ENCODE data around the gene NAA35. TPM values are rescaled to one million over a fixed set of nuclear protein-coding genes. Genes with fewer than 3 reads are reported as not detected.
A peak's percentile ranks its signal among the peaks of the same experiment; 100 is the strongest.

NAA35 gene
- total RNA-seq, 1 experiment from 2014 or later: 21.3 TPM

DNA sequence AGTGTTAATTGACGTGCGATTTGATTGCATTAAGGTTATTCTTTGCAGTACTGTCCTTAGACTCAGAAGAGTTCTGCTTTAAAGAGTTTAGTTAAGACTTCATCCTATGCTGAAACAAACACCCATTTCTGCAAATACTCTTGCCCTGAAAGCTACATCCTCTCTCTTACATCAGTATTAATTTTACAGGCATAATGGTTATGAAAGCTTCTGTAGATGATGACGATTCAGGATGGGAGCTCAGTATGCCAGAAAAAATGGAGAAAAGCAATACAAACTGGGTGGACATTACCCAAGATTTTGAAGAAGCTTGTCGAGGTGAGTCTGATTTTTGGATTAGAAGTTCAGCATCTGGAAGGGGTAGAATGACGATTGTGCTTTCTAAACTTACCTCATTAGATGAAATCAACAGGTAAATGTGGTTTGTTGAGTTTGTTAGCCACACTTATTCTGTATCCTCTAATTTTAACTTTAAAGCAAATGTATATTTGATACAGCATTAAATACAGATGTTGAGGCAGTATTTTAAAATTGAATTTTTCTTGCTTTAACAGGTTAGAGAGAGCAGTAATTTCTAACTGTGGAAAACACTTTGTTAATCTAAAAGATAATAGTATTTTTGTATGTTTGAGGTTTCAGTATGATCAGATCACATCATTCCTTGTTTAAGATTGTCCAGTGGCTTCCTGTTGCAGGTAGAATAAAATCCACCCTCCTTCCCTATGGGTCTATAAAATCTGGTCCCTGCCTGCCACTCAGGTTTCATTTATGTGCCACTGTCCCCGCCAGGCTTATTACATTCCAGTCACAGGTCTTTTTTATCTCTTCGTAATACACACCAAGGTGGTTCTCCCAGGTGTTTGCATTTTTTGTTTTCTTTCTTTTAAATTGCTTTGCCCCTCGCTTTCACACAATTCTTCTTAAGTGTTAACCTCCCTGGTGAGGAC is 1.3 kb downstream of the NAA35 start:
- H3K4me1 ChIP-seq (ENCODE audit: control insufficient read depth, insufficient read depth, low read length): peaks cover 8% of the 10 kb centered on the region; the same call in 1 of the 2 replicates
- peak overlapping the region; percentile 90 for H3K27ac ChIP-seq (ENCODE audit: low read length)
- TF ChIP-seq REST (IDR thresholded peaks at IDR 0.05; ENCODE audit: insufficient read depth in 1 of 2, low read depth in 2 of 2, low read length in 1 of 2) (no peak), SIN3A (IDR thresholded peaks at IDR 0.05; ENCODE audit: borderline replicate concordance, insufficient read depth, low read depth, low read length) (no peak), POLR2AphosphoS5 (IDR thresholded peaks at IDR 0.05; ENCODE audit: low read depth, low read length) (no peak), TCF7L2 (IDR thresholded peaks at IDR 0.05; ENCODE audit: low read depth, low read length) (no peak)
- TF ChIP-seq, protein P1, sequence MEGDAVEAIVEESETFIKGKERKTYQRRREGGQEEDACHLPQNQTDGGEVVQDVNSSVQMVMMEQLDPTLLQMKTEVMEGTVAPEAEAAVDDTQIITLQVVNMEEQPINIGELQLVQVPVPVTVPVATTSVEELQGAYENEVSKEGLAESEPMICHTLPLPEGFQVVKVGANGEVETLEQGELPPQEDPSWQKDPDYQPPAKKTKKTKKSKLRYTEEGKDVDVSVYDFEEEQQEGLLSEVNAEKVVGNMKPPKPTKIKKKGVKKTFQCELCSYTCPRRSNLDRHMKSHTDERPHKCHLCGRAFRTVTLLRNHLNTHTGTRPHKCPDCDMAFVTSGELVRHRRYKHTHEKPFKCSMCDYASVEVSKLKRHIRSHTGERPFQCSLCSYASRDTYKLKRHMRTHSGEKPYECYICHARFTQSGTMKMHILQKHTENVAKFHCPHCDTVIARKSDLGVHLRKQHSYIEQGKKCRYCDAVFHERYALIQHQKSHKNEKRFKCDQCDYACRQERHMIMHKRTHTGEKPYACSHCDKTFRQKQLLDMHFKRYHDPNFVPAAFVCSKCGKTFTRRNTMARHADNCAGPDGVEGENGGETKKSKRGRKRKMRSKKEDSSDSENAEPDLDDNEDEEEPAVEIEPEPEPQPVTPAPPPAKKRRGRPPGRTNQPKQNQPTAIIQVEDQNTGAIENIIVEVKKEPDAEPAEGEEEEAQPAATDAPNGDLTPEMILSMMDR (IDR thresholded peaks at IDR 0.05): no peak
- in situ Hi-C loops (cut with HindIII; ENCODE audit: low pct_unique_long_range_greater_than_20kb, low sequenced_read_pairs): no loop called here
- POLR2A ChIA-PET: no interaction called here
- ATAC-seq (no peak), DNase-seq (ENCODE audit: low read depth, low spot score) (no peak)
- CTCF ChIA-PET: no interaction called here
- H3K4me3 ChIP-seq (ENCODE audit: low read depth in 2 of 2, low read length in 2 of 2): peak overlapping the region; percentile 91 to 95
- no peaks in the 10 kb centered on the region for H3K27me3 ChIP-seq (ENCODE audit: control insufficient read depth, insufficient read depth, low read length)
- peaks cover 17% of the 10 kb centered on the region for H3K36me3 ChIP-seq (ENCODE audit: control insufficient read depth, insufficient read depth, low read length)
- intact Hi-C loops (cut with micrococcal nuclease; ENCODE audit: unreplicated experiment): no loop called here
- H3K9me3 ChIP-seq (ENCODE audit: control insufficient read depth, insufficient read depth, low read depth, low read length): no peaks in the 10 kb centered on the region
- BruUV-seq (replicated peaks): no TSS peak

DNA sequence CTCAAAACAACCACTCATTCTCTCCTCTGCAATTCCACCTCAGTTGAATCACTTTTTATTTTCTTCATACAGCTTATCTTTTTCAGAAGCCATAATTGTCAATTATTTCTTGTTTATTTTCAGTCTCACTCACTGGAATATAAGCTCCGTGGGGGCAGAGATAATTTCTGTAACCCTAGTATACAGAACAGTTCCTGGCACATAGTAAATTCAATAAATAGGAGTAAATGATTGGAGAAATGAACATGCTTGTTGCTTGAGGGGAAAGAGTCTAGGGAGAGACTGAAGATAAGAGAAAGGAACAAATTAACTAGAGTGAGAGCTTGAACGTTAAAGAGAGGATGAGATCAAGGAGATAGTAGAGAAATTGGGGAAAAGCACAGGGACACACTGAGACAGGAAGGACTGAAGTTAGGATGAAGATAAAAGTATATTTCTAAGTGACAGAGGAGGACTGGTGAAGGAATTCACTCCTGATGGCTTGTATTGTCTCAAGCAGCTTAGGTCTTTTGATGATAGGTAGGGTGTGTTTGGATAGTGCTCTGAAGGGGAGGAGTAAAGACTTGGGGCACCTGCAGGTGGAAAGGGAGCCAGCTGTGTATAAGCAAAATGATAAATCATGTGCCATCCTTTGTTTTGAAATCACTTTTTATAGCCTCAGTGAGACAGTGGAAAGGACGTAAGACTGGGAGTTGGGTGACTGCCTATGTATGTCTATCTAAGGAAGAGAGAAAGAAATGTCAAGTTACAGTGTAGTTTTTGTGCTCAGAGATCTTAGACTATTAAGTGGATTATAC is 2.2 kb downstream of the NAA35 start:
- DNase-seq (ENCODE audit: low read depth, low spot score) (no peak), ATAC-seq (no peak)
- no peak overlapping the region for H3K4me3 ChIP-seq (ENCODE audit: low read depth in 2 of 2, low read length in 2 of 2)
- no peak overlapping the region for H3K27ac ChIP-seq (ENCODE audit: low read length)
- no peak for TF ChIP-seq TCF7L2 (IDR thresholded peaks at IDR 0.05; ENCODE audit: low read depth, low read length)
- no peak for TF ChIP-seq REST (IDR thresholded peaks at IDR 0.05; ENCODE audit: insufficient read depth in 1 of 2, low read depth in 2 of 2, low read length in 1 of 2)
- TF ChIP-seq, protein P1 (IDR thresholded peaks at IDR 0.05): no peak
- no peak for TF ChIP-seq POLR2AphosphoS5 (IDR thresholded peaks at IDR 0.05; ENCODE audit: low read depth, low read length)
- no peak for TF ChIP-seq SIN3A (IDR thresholded peaks at IDR 0.05; ENCODE audit: borderline replicate concordance, insufficient read depth, low read depth, low read length)
- peaks cover 17% of the 10 kb centered on the region for H3K36me3 ChIP-seq (ENCODE audit: control insufficient read depth, insufficient read depth, low read length)
- no peaks in the 10 kb centered on the region for H3K9me3 ChIP-seq (ENCODE audit: control insufficient read depth, insufficient read depth, low read depth, low read length)
- CTCF ChIA-PET: no interaction called here
- BruUV-seq (replicated peaks): TSS peak; percentile 62
- in situ Hi-C loops (cut with HindIII; ENCODE audit: low pct_unique_long_range_greater_than_20kb, low sequenced_read_pairs) (no loop called here), intact Hi-C loops (cut with micrococcal nuclease; ENCODE audit: unreplicated experiment) (no loop called here)
- H3K27me3 ChIP-seq (ENCODE audit: control insufficient read depth, insufficient read depth, low read length): no peaks in the 10 kb centered on the region
- H3K4me1 ChIP-seq (ENCODE audit: control insufficient read depth, insufficient read depth, low read length): peaks cover 8% of the 10 kb centered on the region; the same call in 1 of the 2 replicates
- POLR2A ChIA-PET: no interaction called here

Data from Panc1 (cell line).